Fibroblast of villous mesenchyme (primary cell): Measurements from ENCODE around the gene OSBPL3. TPM values are rescaled to one million over a fixed set of nuclear protein-coding genes. Genes with fewer than 3 reads are reported as not detected.

Source experiments
- DNase-seq: peaks from one replicate; pipeline ENCODE4 v3.0.0-alpha.2; 2010; ENCODE audit warnings: low read depth
- H3K4me3 ChIP-seq: 2 replicates; pipeline ENCODE4 v1.5.1; 2011; ENCODE audit warnings: low read depth, mild to moderate bottlenecking, low read length
- CTCF ChIP-seq: IDR thresholded peaks from 2 replicates; pipeline ENCODE4 v1.5.1; 2012; ENCODE audit warnings: low read depth, mild to moderate bottlenecking, low read length; ENCODE audit not compliant: insufficient read depth
- total RNA-seq: library from RNA; depleted of rRNA; stranded (reverse); fragments of >200 nt; gene quantifications from 2 replicates; pipeline ENCODE4 v1.2.3, GENCODE V29; 2012

Gene OSBPL3
- total RNA-seq, 1 donor, result 39.3 TPM

GRCh38 chr7:24871770-24872169 is 108.2 kb downstream of the OSBPL3 start:
- DNase-seq, result no peak
- H3K4me3 ChIP-seq, result no peak overlapping the region
- TF ChIP-seq CTCF, result no peak

GRCh38 chr7:24870766-24871165 is 109.2 kb downstream of the OSBPL3 start:
- H3K4me3 ChIP-seq, result no peak overlapping the region
- no peak for TF ChIP-seq CTCF
- no peak for DNase-seq

GRCh38 chr7:24869572-24869971 is 110.4 kb downstream of the OSBPL3 start:
- DNase-seq, result no peak
- H3K4me3 ChIP-seq, result no peak overlapping the region
- TF ChIP-seq CTCF, result no peak

GRCh38 chr7:24868741-24869140 is 111.2 kb downstream of the OSBPL3 start:
- no peak overlapping the region for H3K4me3 ChIP-seq
- no peak for DNase-seq
- no peak for TF ChIP-seq CTCF

GRCh38 chr7:24866004-24866615 is 113.9 kb downstream of the OSBPL3 start:
- H3K4me3 ChIP-seq, result no peak overlapping the region
- DNase-seq, result no peak
- TF ChIP-seq CTCF, result no peak

GRCh38 chr7:24864214-24864817 is 115.7 kb downstream of the OSBPL3 start:
- no peak for DNase-seq
- no peak for TF ChIP-seq CTCF
- H3K4me3 ChIP-seq, result no peak overlapping the region

- no peak for TF ChIP-seq CTCF
- H3K4me3 ChIP-seq, result no peak overlapping the region
- DNase-seq, result no peak
These were observed 116.4 kb downstream of the OSBPL3 start for GRCh38 chr7:24863626-24864025.
